Epithelial cell of prostate (primary cell): ENCODE data around the gene POM121.
"Not testable (repeated sequence)": the region's sequence is repeated elsewhere in the genome, so short reads cannot be mapped to it uniquely, and the experiment has no call there.

Experiments used
- DNase-seq: peaks from one replicate; pipeline ENCODE4 v3.0.0-alpha.2; 2011; ENCODE audit warnings: low read depth, low spot score
- H3K27ac ChIP-seq: fragments of 450-650 bp; 2 replicates; pipeline ENCODE4 v1.5.1; 2017; ENCODE audit warnings: mild to moderate bottlenecking

Gene POM121

GRCh38 chr7:72990146-72990913, 65.4 kb downstream of the POM121 start:
- not testable (repeated sequence) for DNase-seq

DNA sequence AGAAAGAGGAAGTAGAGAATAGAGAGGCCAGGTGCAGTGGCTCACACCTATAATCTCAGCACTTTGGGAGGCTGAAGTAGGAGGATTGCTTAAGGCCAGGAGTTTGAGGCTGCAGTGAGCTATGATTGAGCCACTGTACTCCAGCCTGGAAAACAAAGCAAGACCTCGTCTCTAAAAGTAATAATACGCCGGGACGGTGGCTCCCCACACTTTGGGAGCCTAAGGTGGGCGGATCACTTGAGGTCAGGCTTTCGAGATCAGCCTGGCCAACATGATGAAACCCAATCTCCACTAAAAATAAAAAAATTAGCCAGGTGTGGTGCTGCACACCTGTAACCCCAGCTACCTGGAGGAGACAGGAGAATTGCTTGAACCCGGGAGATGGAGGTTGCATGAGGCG, 70.6 kb downstream of the POM121 start:
- H3K27ac ChIP-seq, DNase-seq: not testable (repeated sequence)

More at GRCh38 chr7:72990146-72990913, 65.4 kb downstream of the POM121 start:
- H3K27ac ChIP-seq = not testable (repeated sequence)

GRCh38 chr7:72997447-72997846, 72.6 kb downstream of the POM121 start:
- not testable (repeated sequence) for H3K27ac ChIP-seq, DNase-seq

GRCh38 chr7:72997887-72998468, 73.1 kb downstream of the POM121 start:
- DNase-seq, H3K27ac ChIP-seq: not testable (repeated sequence)
